HG02981 (cell line): ENCODE data around the gene TNNT1.
"Not testable (repeated sequence)": the region's sequence is repeated elsewhere in the genome, so short reads cannot be mapped to it uniquely, and the experiment has no call there.

Experiments
- ATAC-seq: cut with Tn5 transposase; IDR thresholded peaks from one replicate; pipeline ENCODE4 v1.9.1; 2021; ENCODE audit warnings: mild to moderate bottlenecking, moderate library complexity; ENCODE audit not compliant: unreplicated experiment

TNNT1 gene

GRCh38 chr19:55149078-55150003, at the start of gene TNNT1:
Gene TNNT1 (minus strand): TSS chr19:55149206. CDS start chr19:55147157, 2,049 bp downstream.
- no peak for ATAC-seq

- no peak for ATAC-seq
These were observed 49.6 kb upstream of the TNNT1 start for GRCh38 chr19:55198651-55199050.

- no peak for ATAC-seq
These were observed 48.5 kb upstream of the TNNT1 start for GRCh38 chr19:55197528-55197927.

- no peak for ATAC-seq
These were observed 47.8 kb upstream of the TNNT1 start for GRCh38 chr19:55196803-55197202.

GRCh38 chr19:55193481-55193880, 44.5 kb upstream of the TNNT1 start:
- no peak for ATAC-seq

GRCh38 chr19:55189403-55189835, 40.4 kb upstream of the TNNT1 start:
- ATAC-seq: no peak

GRCh38 chr19:55188625-55189024, 39.6 kb upstream of the TNNT1 start:
- ATAC-seq: no peak

- no peak for ATAC-seq
These were observed 37.1 kb upstream of the TNNT1 start for GRCh38 chr19:55186080-55186479.

GRCh38 chr19:55181740-55182139, 32.7 kb upstream of the TNNT1 start:
- no peak for ATAC-seq

- ATAC-seq: peak; percentile 2
These were observed 30.8 kb upstream of the TNNT1 start, which contains the start of gene SYT5 for GRCh38 chr19:55179606-55180484. Gene SYT5 (minus strand): TSS chr19:55180289. CDS start chr19:55179041, 1,248 bp downstream.

- peak; percentile 81 for ATAC-seq
These were observed 30.0 kb upstream of the TNNT1 start for GRCh38 chr19:55178781-55179599.

- no peak for ATAC-seq
These were observed 27.1 kb upstream of the TNNT1 start for GRCh38 chr19:55176076-55176475.

GRCh38 chr19:55175117-55175867, 26.3 kb upstream of the TNNT1 start:
- ATAC-seq: no peak

- no peak for ATAC-seq
These were observed 25.6 kb upstream of the TNNT1 start for GRCh38 chr19:55174425-55175116.

GRCh38 chr19:55173714-55174409, 24.9 kb upstream of the TNNT1 start:
- ATAC-seq: no peak

GRCh38 chr19:55173186-55173713, 24.2 kb upstream of the TNNT1 start:
- ATAC-seq: no peak

GRCh38 chr19:55172741-55173140, 23.7 kb upstream of the TNNT1 start:
- no peak for ATAC-seq

GRCh38 chr19:55172318-55172717, 23.3 kb upstream of the TNNT1 start:
- not testable (repeated sequence) for ATAC-seq
